Mesodermal cell (in vitro differentiated cells): ENCODE results near the gene CLDN16.
A peak's percentile ranks its signal among the peaks of the same experiment; 100 is the strongest.

Experiments used
- H3K27ac ChIP-seq: 2 replicates; pipeline ENCODE4 v1.7.0; 2013; ENCODE audit warnings: mild to moderate bottlenecking, low read depth, low read length, moderate library complexity; ENCODE audit not compliant: severe bottlenecking
- H3K36me3 ChIP-seq: 2 replicates; pipeline ENCODE4 v1.7.1; 2013; ENCODE audit warnings: mild to moderate bottlenecking, low read length, moderate library complexity; ENCODE audit not compliant: control insufficient read depth, insufficient read depth
- H3K4me1 ChIP-seq: one replicate; pipeline ENCODE4 v1.7.1; 2013; ENCODE audit warnings: mild to moderate bottlenecking, low read length; ENCODE audit not compliant: insufficient read depth, control insufficient read depth, poor library complexity, severe bottlenecking
- H3K4me3 ChIP-seq: 2 replicates; pipeline ENCODE4 v1.7.0; 2013; ENCODE audit warnings: low read length, control low read depth, mild to moderate bottlenecking; ENCODE audit not compliant: insufficient read depth, poor library complexity, severe bottlenecking; ENCODE audit errors: extremely low read depth
- H3K9me3 ChIP-seq: 2 replicates; pipeline ENCODE4 v1.7.1; 2013; ENCODE audit warnings: mild to moderate bottlenecking, low read length, moderate library complexity; ENCODE audit not compliant: control insufficient read depth
- WGBS, 2 experiments: methylation state at CpG; one replicate each; pipeline ENCODE4 v1.1.5; 2013; ENCODE audit warnings: missing lambda C conversion rate in 2 of 2; ENCODE audit not compliant: insufficient coverage in 2 of 2; 5-methylcytosine and 5-hydroxymethylcytosine counted together

The CLDN16 gene

DNA sequence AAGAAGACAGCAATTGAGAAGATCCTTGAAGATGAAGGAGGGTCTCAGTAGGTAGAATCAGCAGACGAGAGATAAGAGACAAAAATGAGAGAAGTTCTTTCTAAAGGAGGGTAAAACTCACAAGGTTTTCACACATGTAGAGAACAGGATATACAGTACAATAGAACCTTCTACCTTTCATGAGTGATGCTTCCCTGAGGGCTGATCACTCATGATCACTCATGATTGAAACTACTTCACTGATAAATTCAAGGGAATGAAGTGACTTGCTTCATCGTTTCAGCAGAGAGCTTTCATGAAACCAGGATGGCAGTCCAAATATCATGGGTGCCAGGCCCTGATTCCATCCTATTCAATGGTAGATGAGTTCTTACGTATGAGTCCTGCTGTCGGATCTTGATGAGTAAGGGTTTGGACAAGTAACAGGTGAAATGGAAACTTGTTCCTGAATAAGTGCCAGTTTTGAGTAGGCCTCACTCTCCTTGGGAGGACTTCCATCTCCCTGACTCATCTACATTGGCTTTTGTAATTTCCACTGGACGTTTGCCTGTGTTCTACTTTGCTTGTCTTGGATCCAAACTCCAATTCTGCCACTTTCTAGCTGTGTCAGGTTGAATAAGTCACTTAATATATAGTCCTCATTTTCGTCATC, 9.6 kb upstream of the CLDN16 start:
- Histone ChIP-seq H3K9me3 (no peaks in the 10 kb centered on the region), H3K4me1 (peaks cover 8% of the 10 kb centered on the region), H3K36me3 (no peaks in the 10 kb centered on the region), H3K27ac (no peak overlapping the region), H3K4me3 (no peak overlapping the region)
- WGBS, 2 experiments: 92 to 93% methylated on average over 2 to 4 of the region's 6 CpGs

DNA sequence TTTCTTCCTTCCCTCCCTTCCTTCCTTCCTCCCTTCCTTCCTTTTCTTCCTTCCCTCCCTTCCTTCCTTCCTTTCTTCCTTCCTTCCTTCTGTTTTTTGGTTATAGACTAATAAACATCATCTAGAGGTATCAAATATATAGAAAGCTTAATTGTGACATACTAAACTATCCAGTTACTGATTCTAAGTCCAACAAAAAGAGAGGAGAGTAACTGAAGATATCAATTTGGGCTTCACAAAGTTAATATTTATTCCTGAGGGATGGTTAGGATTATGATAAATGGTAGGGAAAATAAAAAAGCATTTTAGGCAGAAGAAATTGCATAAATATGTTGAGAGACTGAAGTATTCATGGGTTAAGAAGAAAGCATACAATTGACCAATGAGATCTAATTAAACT, 7.8 kb upstream of the CLDN16 start:
- no peaks in the 10 kb centered on the region for H3K36me3 ChIP-seq
- H3K27ac ChIP-seq: no peak overlapping the region
- H3K9me3 ChIP-seq: no peaks in the 10 kb centered on the region
- H3K4me1 ChIP-seq: peaks cover 8% of the 10 kb centered on the region
- no peak overlapping the region for H3K4me3 ChIP-seq

DNA sequence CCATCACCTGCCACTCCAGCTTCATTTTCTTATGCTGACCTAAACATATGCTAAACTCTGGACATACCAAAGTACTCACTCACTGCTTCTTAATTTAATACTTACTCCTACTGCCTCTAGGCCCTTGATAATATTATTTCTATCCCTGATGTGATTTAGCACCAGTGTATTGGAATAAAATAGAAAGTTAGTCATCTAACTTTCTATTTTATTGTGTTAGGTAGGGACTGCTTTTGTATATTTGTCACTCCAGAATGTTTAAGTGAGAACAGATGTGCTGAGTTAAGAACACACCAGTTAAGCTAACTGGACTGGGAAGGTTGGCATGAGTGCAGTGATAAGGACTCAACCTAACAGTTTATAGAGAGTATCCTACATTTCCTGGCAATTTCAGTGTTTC, 6.5 kb upstream of the CLDN16 start:
- H3K36me3 ChIP-seq: no peaks in the 10 kb centered on the region
- no peak overlapping the region for H3K4me3 ChIP-seq
- H3K9me3 ChIP-seq: no peaks in the 10 kb centered on the region
- H3K4me1 ChIP-seq: peaks cover 7% of the 10 kb centered on the region
- H3K27ac ChIP-seq: no peak overlapping the region

DNA sequence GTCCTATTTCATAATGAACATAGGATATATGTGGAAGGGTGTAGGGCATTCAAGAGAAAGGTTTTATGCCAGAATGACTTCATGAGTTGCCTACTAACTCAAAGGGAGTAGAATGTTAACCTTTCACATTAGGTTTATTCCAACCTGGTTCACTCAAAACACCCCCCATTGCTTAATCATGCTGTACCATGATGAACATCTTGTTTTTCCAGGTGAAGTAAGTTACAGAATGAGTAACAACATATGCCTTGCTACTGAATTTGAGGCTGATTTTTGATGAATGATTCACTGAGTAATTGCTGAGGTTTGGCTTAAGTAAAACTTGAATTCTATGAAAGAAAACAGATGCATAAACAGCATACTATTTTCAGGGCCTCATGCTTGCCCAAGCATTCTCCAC, 5.9 kb upstream of the CLDN16 start:
- Histone ChIP-seq H3K4me1 (peaks cover 2% of the 10 kb centered on the region), H3K27ac (no peak overlapping the region), H3K4me3 (no peak overlapping the region), H3K36me3 (no peaks in the 10 kb centered on the region), H3K9me3 (no peaks in the 10 kb centered on the region)

DNA sequence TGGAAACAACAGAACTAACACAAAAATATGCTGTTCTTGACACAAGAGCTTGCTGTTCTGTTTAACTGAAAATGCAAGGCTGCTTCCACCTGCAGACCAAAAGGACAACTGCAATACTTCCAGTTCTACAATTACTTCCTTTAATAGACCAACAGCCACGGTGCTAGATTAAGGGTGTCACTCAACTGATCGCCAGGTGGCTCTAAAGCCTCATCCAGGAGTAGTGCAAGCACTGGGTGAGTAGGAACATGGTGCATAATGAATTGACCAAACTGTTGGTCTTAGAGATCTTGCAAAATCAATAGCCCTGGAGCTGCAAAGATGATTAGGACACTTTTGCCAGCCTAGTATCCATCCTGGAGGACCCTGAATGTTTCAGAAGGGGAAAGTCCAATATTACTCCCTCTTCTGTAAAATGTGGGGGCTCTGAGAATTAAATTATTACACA, 3.6 kb upstream of the CLDN16 start:
- Histone ChIP-seq H3K9me3 (no peaks in the 10 kb centered on the region), H3K4me1 (peaks cover 2% of the 10 kb centered on the region), H3K36me3 (no peaks in the 10 kb centered on the region), H3K27ac (no peak overlapping the region), H3K4me3 (no peak overlapping the region)
- 58 to 83% methylated on average over 1 to 2 of the region's 2 CpGs for WGBS, 2 experiments

DNA sequence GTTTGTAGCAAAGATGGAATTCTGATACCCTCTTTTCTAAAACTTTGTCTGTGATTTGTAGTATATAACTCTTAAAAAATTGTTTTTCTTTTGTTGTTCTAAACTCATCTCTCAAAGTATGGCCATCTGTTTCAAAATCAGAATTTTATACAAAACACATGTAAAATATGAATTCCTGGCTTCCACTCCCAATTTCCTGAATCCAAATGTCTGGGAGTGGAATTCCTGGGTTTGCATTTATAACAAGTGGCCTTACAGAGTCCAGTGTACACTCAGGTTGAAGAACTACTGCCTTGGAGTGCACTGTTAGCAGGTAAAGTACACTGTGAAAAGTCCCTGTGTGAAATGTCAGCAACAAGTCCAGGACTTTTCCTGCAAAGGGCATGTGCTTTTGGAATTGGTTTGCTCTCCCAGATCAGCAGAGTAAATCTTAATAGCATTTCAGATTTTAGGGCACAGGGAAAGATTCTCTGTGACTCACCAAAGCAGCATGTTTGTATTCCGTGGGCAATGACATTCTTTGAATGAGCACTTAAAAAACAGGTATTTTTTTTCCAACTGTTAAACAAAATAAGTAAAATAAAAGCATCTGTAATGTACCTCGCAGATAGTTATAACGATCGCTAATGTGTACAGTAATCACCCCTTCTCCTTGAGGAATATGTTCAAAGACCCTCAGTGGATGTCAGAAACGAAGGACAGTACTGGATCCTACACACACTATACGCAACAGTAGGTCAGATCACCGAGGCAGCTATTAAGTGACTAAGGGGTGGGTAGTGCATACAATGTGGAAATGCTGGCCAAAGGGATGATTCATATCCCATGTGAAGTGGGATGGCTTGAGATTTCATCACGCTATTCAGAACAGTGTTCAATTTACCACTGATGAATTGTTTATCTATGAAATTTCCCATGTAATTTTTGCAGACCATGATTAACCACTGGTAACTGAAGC, 2.0 kb upstream of the CLDN16 start:
- Histone ChIP-seq H3K9me3 (no peaks in the 10 kb centered on the region), H3K4me1 (peaks cover 2% of the 10 kb centered on the region), H3K36me3 (no peaks in the 10 kb centered on the region), H3K27ac (peak overlapping the region; percentile 62), H3K4me3 (no peak overlapping the region)
- 74 to 100% methylated on average over 4 to 7 of the region's 8 CpGs for WGBS, 2 experiments

- Histone ChIP-seq H3K36me3 (no peaks in the 10 kb centered on the region), H3K9me3 (no peaks in the 10 kb centered on the region), H3K4me3 (no peak overlapping the region), H3K27ac (no peak overlapping the region), H3K4me1 (peaks cover 2% of the 10 kb centered on the region)
- WGBS, 2 experiments: no CpG with 5 or more reads among the region's 3 CpGs
Measured at GRCh38 chr3:190388703-190389102, 740 bp downstream of the CLDN16 start.

DNA sequence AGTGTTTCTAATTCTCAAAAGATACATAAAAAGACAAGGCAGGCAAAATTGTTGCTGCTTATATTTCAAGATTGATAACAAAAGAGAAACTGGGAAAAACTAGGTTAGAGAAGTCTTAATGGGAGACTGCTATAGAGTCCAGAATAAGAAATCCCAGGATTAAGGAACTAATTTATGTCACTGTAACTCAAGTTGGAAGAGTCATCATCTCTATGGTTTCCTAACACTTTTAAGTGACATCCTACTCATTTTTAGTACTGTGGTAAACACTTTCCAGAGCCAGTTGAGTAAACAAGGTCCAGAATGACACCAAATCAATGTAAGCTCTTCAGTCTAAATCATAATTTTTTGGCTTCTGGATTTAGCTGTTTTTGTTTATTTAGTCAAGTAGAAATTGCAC, 8.0 kb downstream of the CLDN16 start:
- no peak overlapping the region for H3K27ac ChIP-seq

GRCh38 chr3:190397889-190398288, 9.9 kb downstream of the CLDN16 start:
- Histone ChIP-seq H3K4me1 (no peaks in the 10 kb centered on the region), H3K27ac (no peak overlapping the region), H3K9me3 (no peaks in the 10 kb centered on the region), H3K36me3 (no peaks in the 10 kb centered on the region), H3K4me3 (no peak overlapping the region)
- WGBS, 2 experiments: 80% methylated on average over 1 of the region's 4 CpGs; no CpG with 5 or more reads in 1 of the 2 experiments

More for the DNA sequence above, 8.0 kb downstream of the CLDN16 start:
- no peaks in the 10 kb centered on the region for H3K36me3 ChIP-seq
- no peaks in the 10 kb centered on the region for H3K9me3 ChIP-seq
- no peaks in the 10 kb centered on the region for H3K4me1 ChIP-seq
- H3K4me3 ChIP-seq: no peak overlapping the region

DNA sequence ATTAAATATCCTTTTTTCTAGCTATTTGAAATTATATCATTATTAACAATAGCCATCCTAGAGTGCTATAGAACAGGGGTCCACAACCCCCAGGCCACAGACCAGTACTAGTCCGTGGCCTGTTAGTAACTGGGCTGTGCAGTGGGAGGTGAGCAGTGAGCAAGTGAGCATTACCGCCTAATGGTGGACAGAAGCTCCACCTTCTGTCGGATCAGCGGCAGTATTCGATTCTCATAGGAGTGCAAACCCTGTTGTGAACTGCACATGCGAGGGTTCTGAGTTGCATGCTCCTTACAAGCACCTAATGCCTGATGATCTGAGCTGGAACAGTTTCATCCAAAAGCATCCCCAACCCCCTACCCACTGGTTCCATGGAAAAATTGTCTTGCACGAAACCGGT, 11.7 kb downstream of the CLDN16 start:
- H3K36me3 ChIP-seq: no peaks in the 10 kb centered on the region
- WGBS, 2 experiments: 87 to 94% methylated on average over 4 to 8 of the region's 8 CpGs
- H3K9me3 ChIP-seq: no peaks in the 10 kb centered on the region
- no peak overlapping the region for H3K4me3 ChIP-seq
- H3K4me1 ChIP-seq: no peaks in the 10 kb centered on the region
- no peak overlapping the region for H3K27ac ChIP-seq

DNA sequence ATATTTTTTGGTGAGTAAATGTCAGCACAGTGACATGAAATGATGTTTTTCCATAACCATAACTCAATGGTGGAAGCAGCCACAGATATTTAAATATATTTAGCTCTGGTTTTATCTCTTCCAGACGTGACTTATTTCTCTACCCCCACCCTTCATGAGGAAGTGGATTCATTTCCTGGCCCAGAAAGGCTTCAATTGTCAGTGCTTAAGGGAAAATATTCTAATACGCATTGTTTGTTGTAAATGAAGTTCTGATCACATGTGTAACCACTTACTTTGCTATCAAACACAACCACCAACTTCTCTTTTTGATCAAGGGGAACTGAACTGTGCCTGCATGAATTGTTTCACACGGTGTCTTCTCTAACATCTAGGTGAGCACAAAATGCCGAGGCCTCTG, 14.0 kb downstream of the CLDN16 start:
- H3K27ac ChIP-seq: no peak overlapping the region
- H3K9me3 ChIP-seq: no peaks in the 10 kb centered on the region
- no peaks in the 10 kb centered on the region for H3K36me3 ChIP-seq
- no peak overlapping the region for H3K4me3 ChIP-seq
- 80 to 100% methylated on average over 2 of the region's 4 CpGs for WGBS, 2 experiments
- H3K4me1 ChIP-seq: no peaks in the 10 kb centered on the region
